GM21737 (cell line): Measurements from ENCODE around the gene SLC17A5.
"Not testable (repeated sequence)": the region's sequence is repeated elsewhere in the genome, so short reads cannot be mapped to it uniquely, and the experiment has no call there.

Experiments used
- ATAC-seq: cut with Tn5 transposase; IDR thresholded peaks from one replicate; pipeline ENCODE4 v1.9.1; 2021; ENCODE audit warnings: mild to moderate bottlenecking, moderate library complexity; ENCODE audit not compliant: unreplicated experiment

The SLC17A5 gene

DNA sequence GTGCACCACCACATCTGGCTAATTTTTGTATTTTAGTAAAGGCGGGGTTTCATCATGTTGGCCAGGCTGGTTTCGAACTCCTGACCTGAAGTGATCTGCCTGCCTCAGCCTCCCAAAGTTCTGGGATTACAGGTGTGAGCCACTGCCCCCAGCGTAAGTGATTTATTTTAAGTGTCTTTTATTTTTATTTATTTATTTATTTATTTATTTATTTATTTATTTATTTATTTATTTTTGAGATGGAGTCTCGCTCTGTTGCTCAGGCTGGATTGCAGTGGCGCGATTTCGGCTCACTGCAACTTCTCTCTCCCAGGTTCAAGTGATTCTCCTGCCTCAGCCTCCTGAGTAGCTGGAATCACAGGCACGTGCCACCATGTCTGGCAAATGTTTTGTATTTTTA lies 30.3 kb downstream of the SLC17A5 start:
- ATAC-seq: not testable (repeated sequence)

DNA sequence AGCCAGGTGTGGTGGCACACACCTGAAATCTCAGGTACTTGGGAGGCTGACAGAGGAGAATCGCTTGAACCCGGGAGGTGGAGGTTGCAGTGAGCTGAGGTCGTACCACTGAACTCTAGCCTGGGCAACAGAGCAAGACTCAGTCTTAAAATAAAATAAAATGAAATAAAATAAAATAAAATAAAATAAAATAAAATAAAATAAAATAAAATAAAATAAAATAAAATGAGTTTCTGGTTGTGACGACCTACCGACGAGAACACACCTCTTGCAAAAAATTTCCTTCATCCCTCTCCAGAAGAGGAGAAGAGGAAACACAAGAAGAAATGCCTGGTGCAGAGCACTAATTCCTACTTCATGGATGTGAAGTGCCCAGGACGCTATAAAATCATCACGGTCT lies 35.7 kb downstream of the SLC17A5 start:
- not testable (repeated sequence) for ATAC-seq

DNA sequence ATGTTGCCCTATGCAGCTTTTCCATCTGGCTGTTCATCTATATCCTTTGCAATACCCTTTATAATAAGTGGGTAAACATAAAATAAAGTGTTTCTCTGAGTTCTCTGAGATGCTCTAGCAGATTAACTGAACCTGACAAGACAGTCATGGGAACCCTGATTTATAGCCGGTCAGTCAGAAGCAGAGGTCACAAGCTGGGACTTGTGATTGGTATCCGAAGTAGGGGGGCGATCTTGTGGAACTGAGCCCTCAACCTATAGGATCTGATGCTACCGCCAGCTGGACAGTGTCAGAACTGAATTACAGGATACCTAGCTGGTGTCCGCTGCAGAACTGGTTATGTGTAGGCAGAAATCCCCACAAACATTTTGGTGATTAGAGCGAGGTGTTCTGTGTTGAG lies 39.0 kb downstream of the SLC17A5 start:
- ATAC-seq: no peak

DNA sequence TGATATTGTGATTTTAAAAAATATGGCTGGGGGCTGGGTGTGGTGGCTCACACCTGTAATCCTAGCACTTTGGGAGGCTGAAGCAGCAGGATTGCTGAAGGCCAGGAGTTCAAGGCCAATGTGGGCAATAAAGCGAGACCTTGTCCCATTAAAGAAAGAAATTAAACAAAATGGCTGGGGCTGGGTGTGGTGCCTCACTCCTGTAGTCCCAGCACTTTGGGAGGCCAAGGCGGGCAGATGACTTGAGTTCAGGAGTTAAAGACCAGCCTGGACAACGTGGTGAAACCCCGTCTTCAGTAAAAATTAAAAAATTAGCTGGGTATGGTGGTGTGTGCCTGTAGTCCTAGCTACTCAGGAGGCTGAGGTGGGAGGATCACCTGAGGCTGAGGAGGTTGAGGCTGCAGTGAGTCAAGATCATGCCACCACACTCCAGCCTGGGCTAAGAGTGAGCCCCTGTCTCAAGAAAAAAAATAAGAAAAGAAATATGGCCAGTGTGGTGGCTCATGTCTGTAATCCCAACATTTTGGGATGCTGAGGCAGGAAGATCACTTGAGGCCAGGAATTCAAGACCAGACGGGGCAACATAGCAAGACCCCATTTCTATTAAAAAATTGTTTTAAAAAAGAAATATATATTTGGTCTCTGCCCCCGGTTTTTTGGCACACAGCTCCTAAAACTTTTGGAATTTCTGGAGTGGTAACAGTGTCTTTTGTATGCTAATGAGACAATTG lies 39.8 kb downstream of the SLC17A5 start:
- no peak for ATAC-seq

DNA sequence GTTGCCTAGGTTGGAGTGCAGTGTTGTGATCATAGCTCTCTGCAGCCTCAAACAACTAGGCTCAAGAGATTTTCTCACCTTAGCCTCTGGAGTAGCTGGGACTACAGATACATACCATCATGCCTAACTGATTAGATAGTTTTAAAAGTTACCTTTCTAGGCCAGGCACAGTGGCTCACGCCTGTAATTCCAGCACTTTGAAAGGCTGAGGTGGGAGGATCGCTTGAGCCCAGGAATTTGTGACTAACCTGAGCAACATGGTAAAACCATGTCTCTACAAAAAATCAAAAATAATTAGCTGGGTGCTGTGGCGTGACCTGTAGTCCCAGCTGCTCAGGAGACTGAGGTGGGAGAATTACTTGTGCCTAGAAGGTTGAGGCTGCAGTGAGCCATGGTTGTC lies 41.2 kb downstream of the SLC17A5 start:
- ATAC-seq: no peak

DNA sequence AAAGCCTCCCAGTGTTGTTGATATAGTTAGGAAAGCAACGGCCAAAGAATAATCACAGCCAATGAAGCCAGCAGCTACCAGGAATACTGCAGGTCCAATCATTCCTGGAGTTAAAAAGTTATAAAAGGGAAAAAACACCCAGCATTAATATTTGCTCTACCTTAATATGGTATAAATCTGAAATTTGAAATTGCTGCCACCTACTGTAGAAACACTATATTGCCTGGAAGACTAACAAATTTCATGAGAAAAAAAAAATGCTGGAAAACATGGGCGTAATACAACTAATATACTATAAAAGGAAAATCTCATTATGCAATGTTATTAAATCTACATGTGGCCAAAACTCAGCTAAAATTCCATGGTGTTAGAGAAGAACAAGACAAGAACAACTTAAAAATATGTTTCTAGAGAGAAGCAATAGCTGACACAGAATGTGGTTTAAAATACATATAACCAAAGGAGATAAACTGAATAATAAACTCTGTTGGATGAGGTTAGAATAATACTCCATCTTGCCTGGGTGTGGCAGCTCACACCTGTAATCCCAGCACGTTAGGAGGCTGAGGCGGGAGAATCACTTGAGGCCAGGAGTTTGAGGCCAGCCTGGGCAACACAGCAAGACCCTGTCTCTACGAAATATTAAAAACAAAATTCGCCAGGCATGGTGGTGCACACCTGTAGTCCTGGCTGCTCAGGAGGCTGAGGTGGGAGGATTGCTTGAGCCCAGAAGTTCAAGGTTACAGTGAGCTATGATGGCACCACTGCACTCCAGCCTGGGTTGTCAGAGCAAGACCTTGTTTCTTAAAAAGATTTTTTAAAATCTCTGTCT lies 43.1 kb downstream of the SLC17A5 start:
- ATAC-seq: no peak

DNA sequence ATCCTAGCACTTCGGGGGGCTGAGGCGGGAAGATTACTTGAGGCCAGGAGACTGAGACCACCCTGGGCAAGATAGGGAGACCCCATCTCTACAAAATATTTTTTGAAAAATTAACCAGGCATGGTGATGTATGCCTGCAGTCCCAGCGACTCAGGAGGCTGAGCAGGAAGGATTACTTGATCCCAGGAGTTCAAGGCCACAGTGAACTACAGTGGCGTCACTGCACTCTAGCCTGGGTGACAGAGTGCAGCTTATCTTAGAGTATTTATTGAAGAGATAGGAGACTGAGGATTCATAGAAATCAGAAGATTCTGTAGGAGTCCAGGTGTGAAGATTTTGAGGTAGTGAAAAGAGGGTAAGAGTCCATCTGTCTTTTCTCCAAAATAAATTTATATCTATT lies 45.0 kb downstream of the SLC17A5 start:
- no peak for ATAC-seq

DNA sequence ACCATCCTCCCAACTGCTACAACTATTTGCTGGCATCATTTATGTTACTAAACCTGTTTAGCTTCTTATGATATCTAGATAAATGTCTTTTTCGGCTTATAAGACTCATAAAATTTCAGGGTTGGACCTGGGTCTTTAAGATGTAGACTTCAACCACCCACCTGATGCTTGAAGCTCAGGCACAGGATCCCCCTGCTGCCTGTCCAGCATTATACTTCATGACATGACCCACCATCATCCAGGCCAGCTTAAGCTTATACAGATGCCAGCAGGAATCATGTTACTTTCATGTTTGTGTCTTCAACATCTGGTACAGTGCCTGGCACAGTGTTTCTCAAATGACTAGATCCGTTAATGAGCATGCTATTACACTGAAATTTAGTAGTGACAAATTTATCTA lies 47.4 kb downstream of the SLC17A5 start:
- no peak for ATAC-seq

DNA sequence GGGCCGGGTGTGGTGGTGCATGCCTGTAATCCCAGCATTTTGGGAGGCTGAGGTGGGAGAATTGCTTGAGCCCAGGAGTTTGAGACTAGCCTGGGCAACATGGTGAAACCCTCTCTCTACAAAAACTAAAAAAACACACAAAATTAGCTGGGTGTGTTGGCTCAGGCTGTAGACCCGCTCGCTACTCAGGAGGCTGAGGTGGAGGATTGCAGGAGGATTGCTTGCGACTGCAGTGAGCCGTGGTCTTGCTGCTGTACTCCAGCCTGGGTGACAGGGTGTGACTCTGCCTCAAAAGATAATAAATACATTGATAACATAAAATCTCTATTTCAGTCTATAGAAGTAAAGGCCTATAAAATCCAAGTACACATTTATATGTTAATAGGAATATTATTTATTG lies 49.3 kb downstream of the SLC17A5 start:
- no peak for ATAC-seq

DNA sequence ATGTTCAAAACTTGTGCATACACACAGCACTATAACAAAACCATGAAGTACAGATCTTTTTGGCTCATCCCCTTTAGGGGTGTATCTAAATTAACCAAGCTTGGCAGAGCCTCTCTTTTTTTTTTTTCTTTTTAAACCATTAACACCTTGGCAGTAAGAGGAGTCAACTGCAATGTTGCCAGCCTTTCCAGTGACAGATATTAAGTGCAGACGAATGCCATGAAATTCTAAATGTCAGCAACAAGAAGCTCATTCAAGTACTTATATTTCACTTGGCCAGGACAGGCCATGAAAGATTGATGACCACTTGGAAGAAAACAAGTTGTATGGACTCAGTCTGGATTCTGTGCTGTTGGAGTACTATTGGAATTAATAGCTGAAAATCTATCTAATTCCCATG lies 49.8 kb downstream of the SLC17A5 start:
- ATAC-seq: no peak

DNA sequence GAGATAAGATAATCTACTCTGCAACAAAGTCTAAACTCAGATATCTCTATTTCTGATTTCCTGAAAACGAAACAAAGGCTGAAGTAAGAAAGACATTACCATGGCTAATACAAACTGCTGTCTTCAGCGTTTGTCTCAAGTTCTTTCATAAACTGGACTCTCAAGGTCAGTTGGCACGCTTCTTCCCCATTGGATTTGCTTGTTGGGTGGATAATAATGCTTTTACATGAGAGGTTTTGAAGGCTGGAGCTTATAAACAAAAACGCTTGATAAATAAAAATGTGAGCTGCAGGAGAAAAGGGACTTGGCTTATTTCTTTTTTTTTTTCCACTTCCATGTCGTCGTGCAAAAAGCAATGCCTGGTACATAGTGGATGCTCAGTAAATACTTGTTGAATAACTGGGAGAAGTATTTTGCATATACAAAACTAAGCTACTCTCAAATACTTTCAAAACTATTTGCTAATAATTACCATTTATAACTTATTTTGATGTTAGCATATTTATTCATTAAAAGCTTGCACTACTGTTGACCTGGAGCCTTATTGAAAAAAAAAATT lies 67.3 kb downstream of the SLC17A5 start:
- ATAC-seq: peak; percentile 9

DNA sequence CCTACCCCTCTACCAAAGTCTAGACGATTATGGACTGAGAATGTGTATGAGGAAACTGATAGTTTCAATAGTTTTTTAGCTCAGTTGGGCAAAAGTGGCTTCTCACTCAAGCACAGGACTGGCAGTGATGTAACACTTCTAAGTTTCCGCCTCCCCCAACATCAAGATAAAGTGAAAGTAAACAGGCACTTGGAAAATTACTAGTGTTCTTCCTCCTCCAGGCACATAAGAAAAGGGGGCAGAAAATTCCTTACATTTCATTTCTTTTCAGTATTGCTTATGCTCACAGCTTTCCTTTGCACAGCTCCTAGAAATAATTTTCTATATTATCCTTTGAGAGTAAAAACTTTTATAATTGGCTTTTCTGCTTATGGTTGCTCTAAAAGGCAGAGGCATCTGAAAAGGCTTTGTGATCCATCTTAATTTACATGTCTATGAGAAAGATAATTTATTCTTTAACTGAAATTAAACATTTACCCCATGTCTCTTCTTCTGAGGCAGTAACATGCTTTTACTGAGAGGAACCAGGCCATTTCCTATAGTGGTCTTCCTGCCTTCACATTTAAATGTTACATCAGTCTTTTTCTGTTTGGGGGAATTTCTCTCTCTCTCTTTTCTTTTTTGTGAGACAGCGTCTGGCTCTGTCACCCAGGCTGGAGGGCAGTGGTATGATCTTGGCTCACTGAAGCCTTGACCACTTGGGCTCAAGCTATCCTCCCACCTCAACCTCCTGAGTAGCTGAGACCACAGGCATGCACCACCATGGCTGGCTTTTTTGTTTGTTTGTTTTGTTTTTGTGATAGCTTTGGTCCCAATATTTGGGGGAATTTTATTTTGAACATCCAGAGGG lies 68.0 kb downstream of the SLC17A5 start:
- ATAC-seq: peak; percentile 70

DNA sequence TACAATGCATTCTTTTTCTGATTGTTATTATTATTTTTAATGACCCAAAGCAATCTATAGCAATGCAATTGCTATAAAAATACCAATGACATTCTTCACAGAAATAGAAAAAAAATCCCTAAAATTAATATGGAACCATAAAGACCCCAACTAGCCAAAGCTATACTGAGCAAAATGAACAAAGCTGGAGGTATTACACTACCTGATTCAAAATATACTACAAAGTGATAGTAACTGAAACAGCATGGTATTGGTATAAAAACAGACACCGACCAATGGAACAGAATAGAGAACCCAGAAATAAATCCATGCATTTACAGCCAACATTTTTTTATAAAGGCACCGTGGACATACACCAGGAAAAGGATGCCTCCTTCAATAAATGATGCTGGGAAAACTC lies 72.5 kb downstream of the SLC17A5 start:
- ATAC-seq: no peak

DNA sequence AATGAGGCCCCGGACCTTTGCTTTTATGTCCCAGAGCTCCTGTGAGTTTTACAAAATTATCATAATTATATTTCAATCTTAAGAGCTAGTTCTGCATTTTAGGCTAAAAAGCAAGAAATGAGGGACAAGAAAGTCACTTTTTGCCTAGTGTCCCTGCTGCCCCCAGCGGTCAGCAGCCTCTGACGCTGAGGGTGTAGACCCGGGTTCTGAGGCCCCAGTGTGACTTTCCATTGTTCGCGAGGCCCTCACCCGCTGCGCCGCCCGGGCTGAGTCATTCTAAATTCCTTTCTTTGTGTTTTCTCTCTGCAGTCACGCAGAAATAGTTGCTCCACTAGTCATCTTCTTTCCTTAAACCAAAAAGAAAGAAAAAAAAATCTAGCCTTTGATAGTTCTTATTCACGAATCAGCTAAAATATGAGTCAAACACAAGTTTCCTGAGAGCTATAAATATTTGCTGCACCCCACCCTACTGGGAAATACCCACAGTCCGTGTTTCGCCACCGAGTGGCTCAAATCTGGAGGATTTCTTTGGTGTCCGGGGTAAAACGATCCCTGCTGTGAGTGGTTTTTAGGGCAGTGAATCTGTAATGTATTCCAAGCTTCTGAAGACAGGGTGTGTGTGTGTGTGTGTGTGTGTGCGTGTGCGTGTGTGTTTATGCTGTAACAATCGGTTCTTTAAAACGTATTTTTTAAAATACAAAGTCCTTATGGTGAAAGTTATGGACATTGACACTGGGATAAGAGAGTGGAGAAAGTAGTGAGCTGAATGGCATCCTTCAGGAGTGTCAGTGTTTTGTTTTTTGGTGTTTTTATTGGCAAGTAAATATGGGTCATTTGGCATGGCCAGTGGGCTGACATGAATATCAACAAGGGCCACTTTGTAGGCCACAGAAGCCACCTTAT lies 73.3 kb downstream of the SLC17A5 start:
- peak; percentile 78 for ATAC-seq

DNA sequence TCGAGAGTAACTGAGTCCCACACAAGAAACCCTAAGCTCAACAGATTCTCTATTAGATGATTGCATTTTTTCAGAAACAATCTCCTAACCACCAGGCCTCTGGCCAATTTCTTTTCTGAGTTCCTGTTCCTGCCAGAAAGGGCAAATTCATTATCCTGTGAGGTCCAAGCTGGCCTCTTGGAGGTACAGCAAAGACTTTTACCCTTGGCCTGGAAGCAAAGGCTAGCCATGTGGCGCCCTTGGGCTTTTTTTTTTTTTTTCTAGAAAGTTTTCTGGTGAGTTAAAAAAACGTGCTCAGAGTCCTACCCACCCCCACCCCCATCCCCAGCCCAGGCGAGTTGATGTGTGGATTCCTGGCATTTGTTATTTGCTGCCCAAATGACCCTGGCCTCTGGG lies 73.9 kb downstream of the SLC17A5 start:
- ATAC-seq: no peak

DNA sequence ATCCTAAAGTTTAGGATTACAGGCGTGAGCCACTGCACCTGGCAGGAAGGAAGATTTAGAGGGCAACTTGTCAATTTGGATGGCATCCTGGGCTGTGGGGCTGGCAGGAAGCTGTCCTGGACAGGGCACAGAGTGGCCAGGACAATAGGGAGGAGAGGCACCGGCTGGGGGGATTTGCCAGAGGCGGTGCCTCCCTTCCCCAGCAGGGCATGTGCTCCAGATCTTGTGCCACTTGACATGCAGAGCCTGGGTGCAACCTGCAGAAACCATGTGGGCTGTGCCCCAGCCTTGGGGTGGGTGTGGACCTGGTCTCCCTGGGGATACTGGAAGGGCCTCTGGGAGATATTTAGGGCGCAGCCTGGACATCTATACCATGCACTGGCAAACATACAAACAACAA lies 74.4 kb downstream of the SLC17A5 start:
- no peak for ATAC-seq

DNA sequence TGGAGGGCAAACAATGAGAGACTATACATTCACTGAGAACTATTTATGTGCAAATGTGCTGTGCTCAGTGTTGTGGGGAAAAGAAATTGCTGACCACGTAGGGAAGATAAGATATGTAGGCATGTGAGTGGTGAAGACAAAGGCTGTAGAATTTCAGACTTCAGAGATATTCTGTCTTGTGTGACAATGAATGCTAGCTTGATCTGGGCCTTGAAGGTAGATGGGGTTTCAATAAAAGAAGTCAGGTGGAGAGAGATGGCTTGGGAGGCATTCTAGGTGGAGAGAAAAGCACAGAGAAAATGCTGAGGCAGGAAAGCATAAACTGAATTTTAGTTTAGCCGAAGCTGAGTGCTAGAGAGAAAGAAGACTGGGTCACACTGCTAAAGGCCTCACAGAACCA lies 76.1 kb downstream of the SLC17A5 start:
- ATAC-seq: no peak

DNA sequence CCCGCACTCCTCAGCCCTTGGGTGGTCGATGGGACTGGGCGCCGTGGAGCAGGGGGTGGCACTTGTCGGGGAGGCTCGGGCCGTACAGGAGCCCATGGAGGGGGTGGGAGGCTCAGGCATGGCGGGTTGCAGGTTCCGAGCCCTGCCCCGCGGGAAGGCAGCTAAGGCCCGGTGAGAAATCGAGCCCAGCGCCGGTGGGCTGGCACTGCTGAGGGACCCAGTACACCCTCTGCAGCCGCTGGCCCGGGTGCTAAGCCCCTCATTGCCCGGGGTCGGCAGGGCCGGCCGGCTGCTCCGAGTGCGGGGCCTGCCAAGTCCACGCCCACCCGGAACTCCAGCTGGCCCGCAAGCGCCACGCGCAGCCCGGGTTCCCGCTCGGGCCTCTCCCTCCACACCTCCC lies 81.3 kb downstream of the SLC17A5 start:
- not testable (repeated sequence) for ATAC-seq

DNA sequence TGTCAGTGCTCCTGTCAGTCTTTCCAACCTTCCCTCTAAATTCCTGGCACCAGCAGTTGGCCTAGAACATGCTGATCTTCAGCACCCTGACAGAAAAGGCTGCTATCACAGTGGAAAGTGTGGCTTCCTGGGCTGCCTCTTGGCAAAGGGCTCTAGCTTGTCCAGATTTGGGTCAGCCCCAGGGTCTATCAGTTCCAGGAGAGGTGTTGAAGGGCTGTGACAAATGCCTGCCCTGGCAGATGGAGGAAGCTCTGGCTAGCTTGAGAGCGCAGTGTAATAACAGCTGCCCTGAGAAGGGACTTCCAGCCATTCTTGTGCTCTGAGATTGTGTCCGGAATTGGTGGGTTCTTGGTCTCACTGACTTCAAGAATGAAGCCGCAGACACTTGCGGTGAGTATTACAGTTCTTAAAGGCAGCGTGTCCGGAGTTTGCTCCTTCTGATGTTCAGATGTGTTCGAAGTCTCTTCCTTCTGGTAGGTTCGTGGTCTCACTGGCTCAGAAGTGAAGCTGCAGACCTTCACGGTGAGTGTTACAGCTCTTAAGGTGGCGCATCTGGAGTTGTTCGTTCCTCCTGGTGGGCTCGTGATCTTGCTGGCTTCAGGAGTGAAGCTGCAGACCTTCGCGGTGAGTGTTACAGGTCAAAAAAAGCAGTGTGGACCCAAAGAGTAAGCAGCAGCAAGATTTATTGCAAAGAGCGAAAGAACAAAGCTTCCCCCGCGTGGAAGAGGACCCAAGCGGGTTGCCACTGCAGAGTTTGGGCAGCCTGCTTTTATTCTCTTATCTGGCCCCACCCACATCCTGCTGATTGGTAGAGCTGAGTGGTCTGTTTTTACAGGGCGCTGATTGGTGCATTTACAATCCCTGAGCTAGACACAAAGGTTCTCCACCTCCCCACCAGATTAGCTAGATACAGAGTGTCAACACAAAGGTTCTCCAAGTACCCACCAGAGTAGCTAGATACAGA lies 82.3 kb downstream of the SLC17A5 start:
- not testable (repeated sequence) for ATAC-seq
